ENCODE results near the gene KLF8. TPM values are rescaled to one million over a fixed set of nuclear protein-coding genes. Genes with fewer than 3 reads are reported as not detected.

Gene KLF8
- total RNA-seq, 1 experiment from 2014 or later: 11.1 TPM

DNA sequence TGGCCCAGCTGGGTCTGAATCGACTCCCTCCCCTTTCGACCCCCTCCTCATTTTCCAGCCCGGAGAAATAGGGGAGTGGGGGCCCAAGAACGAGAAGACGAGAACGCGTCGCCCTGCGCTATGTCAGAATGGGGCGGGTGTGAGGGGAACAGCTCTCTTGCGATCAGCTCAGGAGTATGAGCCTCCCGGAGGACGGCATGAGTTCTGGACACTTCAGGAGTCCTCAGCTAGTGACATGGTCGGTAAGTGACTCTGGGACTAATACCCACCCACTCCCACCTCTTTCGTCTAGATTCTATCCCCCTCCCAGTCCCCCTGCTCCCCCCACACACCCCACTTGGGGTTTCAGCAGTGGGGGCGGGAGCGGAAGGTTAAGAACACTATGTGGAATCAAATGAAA, 944 bp downstream of the KLF8 start (continued):
- TF ChIP-seq, protein P1, sequence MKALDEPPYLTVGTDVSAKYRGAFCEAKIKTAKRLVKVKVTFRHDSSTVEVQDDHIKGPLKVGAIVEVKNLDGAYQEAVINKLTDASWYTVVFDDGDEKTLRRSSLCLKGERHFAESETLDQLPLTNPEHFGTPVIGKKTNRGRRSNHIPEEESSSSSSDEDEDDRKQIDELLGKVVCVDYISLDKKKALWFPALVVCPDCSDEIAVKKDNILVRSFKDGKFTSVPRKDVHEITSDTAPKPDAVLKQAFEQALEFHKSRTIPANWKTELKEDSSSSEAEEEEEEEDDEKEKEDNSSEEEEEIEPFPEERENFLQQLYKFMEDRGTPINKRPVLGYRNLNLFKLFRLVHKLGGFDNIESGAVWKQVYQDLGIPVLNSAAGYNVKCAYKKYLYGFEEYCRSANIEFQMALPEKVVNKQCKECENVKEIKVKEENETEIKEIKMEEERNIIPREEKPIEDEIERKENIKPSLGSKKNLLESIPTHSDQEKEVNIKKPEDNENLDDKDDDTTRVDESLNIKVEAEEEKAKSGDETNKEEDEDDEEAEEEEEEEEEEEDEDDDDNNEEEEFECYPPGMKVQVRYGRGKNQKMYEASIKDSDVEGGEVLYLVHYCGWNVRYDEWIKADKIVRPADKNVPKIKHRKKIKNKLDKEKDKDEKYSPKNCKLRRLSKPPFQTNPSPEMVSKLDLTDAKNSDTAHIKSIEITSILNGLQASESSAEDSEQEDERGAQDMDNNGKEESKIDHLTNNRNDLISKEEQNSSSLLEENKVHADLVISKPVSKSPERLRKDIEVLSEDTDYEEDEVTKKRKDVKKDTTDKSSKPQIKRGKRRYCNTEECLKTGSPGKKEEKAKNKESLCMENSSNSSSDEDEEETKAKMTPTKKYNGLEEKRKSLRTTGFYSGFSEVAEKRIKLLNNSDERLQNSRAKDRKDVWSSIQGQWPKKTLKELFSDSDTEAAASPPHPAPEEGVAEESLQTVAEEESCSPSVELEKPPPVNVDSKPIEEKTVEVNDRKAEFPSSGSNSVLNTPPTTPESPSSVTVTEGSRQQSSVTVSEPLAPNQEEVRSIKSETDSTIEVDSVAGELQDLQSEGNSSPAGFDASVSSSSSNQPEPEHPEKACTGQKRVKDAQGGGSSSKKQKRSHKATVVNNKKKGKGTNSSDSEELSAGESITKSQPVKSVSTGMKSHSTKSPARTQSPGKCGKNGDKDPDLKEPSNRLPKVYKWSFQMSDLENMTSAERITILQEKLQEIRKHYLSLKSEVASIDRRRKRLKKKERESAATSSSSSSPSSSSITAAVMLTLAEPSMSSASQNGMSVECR (CRISPR knock-in tag; IDR thresholded peaks at IDR 0.05; ENCODE audit: borderline replicate concordance): no peak

DNA sequence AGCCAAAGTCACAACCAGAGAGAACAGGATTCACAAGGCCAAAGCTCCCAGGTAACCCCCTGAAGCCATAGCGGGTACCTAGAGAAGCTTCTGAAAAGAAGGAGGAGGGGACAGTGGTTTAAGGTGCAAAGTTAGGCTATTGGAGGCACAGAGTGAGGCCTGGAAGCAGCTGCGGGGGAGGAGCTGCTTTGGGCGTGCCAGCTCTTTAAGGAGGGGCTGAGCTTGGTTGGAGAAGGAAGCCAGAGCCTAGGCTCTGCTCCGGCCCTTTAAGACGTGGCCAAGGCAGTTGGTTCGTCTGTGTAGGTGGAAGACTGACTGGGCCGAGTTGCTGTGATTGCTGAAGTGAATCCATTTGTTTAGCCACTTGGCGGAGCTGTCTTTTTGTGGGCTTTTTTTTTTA, 1.5 kb downstream of the KLF8 start:
- Mint-ChIP-seq H3K27ac (no peak overlapping the region; the same call in 1 of the 2 replicates), H3K9me3 (no peaks in the 10 kb centered on the region), H3K36me3 (peaks cover 3% of the 10 kb centered on the region; the same call in 1 of the 2 replicates), H3K4me1 (peaks cover 17% of the 10 kb centered on the region), H3K27me3 (ENCODE audit: low read depth) (no peaks in the 10 kb centered on the region), H3K4me3 (peak overlapping the region; percentile 83)
- ChIA-PET POLR2A (interaction anchor here (0.7 to 1.8 kb wide), 3 partner anchors 10 to 325 kb away, joined by 3 to 11 read pairs (median 3); no protein-coding TSS in a partner anchor), CTCF (interaction anchor here (0.7 to 3.6 kb wide), 11 partner anchors 10 to 516 kb away, joined by 3 to 25 read pairs (median 4); partner anchors contain the start of genes RRAGB and UBQLN2)
- peak; percentile 87 for ATAC-seq
- peak; percentile 66; the same call in 1 of the 2 replicates for TF ChIP-seq ZNF121 (CRISPR knock-in tag; IDR thresholded peaks at IDR 0.05)
- no peak for TF ChIP-seq RORB (CRISPR knock-in tag; IDR thresholded peaks at IDR 0.05)
- peak; percentile 58 for DNase-seq (ENCODE audit: low spot score)

DNA sequence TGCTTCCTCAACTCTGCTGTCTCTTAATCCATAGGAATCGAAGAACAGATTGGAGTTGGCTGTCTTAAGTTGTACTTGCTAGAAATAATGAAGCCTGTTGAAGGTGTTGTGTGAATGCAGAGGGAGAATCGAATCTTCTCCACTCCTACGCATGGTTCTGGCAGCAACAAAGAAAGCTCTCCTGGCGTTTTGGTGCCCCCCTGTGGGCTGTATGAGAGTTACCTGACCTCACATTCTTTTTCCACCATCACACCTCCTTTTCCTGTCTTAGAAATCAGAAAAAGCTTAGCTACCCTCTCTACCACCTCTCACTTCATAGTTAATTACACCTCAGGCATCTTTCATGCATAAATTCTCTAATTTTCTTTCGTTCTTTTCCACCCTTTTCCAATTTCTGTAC, 16.3 kb downstream of the KLF8 start:
- peak; percentile 45 for DNase-seq (ENCODE audit: low spot score)
- Mint-ChIP-seq H3K27me3 (ENCODE audit: low read depth) (no peaks in the 10 kb centered on the region), H3K36me3 (peaks cover 2% of the 10 kb centered on the region; the same call in 1 of the 2 replicates), H3K27ac (no peak overlapping the region), H3K4me3 (no peak overlapping the region), H3K4me1 (0 out of 2 replicates have a peak, but pooled peaks cover 3% of the 10 kb centered on the region), H3K9me3 (no peaks in the 10 kb centered on the region)
- TF ChIP-seq ZBTB21 (CRISPR knock-in tag; IDR thresholded peaks at IDR 0.05; ENCODE audit: borderline replicate concordance): no peak
- TF ChIP-seq, protein P2, sequence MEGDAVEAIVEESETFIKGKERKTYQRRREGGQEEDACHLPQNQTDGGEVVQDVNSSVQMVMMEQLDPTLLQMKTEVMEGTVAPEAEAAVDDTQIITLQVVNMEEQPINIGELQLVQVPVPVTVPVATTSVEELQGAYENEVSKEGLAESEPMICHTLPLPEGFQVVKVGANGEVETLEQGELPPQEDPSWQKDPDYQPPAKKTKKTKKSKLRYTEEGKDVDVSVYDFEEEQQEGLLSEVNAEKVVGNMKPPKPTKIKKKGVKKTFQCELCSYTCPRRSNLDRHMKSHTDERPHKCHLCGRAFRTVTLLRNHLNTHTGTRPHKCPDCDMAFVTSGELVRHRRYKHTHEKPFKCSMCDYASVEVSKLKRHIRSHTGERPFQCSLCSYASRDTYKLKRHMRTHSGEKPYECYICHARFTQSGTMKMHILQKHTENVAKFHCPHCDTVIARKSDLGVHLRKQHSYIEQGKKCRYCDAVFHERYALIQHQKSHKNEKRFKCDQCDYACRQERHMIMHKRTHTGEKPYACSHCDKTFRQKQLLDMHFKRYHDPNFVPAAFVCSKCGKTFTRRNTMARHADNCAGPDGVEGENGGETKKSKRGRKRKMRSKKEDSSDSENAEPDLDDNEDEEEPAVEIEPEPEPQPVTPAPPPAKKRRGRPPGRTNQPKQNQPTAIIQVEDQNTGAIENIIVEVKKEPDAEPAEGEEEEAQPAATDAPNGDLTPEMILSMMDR (IDR thresholded peaks at IDR 0.05): 0 out of 2 replicates have a peak, but pooled peaks have one; percentile 18
- peak; percentile 71 for ATAC-seq
- ChIA-PET POLR2A (no interaction called here), CTCF (interaction anchor here (0.6 to 2.6 kb wide), 9 partner anchors 9 to 510 kb away, joined by 3 to 25 read pairs (median 3); partner anchors contain the start of gene KLF8)

DNA sequence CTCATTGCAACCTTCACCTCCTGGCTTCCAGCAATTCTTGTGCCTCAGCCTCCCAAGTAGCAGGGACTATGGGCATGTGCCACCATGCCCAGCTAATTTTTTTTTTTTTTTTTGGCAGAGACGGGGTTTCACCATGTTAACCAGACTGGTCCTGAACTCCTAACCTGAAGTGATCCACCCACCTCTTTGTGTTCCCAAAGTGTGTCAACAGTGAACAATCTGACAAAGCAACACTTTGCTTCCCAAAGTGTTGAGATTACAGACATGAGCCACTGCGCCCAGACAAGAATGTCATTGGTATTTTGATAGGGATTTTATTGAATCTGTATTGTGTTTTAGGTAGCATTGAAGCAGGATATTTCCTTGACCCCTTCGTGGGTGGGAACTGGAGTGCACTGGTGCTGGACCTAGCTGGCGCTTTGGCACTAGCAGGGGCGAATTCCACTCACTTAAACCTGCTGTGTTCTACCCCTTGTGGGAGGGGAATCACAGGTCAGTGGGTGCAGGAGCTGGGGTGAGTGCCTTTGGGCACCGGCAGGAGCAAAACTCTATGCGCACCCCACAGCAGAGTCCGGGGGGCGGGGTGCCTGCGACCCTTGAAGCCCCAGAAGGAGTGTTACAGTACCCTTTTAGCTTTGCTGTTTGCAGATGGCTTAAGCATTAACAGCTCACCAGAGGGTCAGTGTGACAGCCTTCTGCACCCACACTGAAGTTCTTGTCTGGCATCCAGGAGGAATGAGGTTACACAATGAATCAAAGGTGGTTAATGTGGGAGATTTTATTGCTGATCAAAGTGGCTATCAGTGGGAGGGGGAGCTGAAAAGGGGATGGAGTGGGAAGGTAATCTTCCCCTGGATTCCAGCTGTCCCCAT, 21.9 kb downstream of the KLF8 start:
- TF ChIP-seq, protein P3, sequence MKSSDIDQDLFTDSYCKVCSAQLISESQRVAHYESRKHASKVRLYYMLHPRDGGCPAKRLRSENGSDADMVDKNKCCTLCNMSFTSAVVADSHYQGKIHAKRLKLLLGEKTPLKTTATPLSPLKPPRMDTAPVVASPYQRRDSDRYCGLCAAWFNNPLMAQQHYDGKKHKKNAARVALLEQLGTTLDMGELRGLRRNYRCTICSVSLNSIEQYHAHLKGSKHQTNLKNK (CRISPR knock-in tag; IDR thresholded peaks at IDR 0.05): no peak
- TF ChIP-seq RELA (CRISPR knock-in tag; IDR thresholded peaks at IDR 0.05; ENCODE audit: borderline replicate concordance) (no peak), GRHL2 (CRISPR knock-in tag; IDR thresholded peaks at IDR 0.05; ENCODE audit: insufficient replicate concordance, severe bottlenecking) (no peak), KAT7 (CRISPR knock-in tag; IDR thresholded peaks at IDR 0.05; ENCODE audit: borderline replicate concordance) (no peak), GTF2I (CRISPR knock-in tag; conservative IDR thresholded peaks at IDR 0.05) (no peak)
- TF ChIP-seq, protein P4, sequence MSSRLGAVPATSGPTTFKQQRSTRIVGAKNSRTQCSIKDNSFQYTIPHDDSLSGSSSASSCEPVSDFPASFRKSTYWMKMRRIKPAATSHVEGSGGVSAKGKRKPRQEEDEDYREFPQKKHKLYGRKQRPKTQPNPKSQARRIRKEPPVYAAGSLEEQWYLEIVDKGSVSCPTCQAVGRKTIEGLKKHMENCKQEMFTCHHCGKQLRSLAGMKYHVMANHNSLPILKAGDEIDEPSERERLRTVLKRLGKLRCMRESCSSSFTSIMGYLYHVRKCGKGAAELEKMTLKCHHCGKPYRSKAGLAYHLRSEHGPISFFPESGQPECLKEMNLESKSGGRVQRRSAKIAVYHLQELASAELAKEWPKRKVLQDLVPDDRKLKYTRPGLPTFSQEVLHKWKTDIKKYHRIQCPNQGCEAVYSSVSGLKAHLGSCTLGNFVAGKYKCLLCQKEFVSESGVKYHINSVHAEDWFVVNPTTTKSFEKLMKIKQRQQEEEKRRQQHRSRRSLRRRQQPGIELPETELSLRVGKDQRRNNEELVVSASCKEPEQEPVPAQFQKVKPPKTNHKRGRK (CRISPR knock-in tag; IDR thresholded peaks at IDR 0.05; ENCODE audit: borderline replicate concordance): no peak
- Mint-ChIP-seq H3K4me3 (no peak overlapping the region), H3K27ac (no peak overlapping the region), H3K27me3 (ENCODE audit: low read depth) (no peaks in the 10 kb centered on the region), H3K4me1 (no peaks in the 10 kb centered on the region), H3K9me3 (no peaks in the 10 kb centered on the region), H3K36me3 (peaks cover 2% of the 10 kb centered on the region; the same call in 1 of the 2 replicates)
- DNase-seq (ENCODE audit: low spot score) (no peak), ATAC-seq (no peak)
- ChIA-PET CTCF (no interaction called here), POLR2A (no interaction called here)
